ENCODE measurements around the gene KRTAP5-5.
"Not testable (repeated sequence)": the region's sequence is repeated elsewhere in the genome, so short reads cannot be mapped to it uniquely, and the experiment has no call there.

- not testable (repeated sequence) for TF ChIP-seq CTCF, EP300 (IDR thresholded peaks at IDR 0.05)
Measured at GRCh38 chr11:1598406-1598805, 31.2 kb upstream of the KRTAP5-5 start.

Data from esophagus muscularis mucosa (tissue), 3 donors.